NT2/D1 (cell line): ENCODE measurements around the gene REEP6.
"Not testable (repeated sequence)": the region's sequence is repeated elsewhere in the genome, so short reads cannot be mapped to it uniquely, and the experiment has no call there.

Experiments
- SUZ12 ChIP-seq: IDR thresholded peaks from 2 replicates; pipeline ENCODE4 v1.6.1; 2011; ENCODE audit not compliant: insufficient read length, insufficient read depth; ENCODE audit errors: extremely low read depth
- YY1 ChIP-seq: IDR thresholded peaks from 2 replicates; pipeline ENCODE4 v1.6.1; 2011; ENCODE audit not compliant: insufficient read length, insufficient read depth
- ZNF274 ChIP-seq: IDR thresholded peaks from 2 replicates; pipeline ENCODE4 v1.6.1; 2011; ENCODE audit warnings: mild to moderate bottlenecking, low read depth, low read length

- not testable (repeated sequence) for TF ChIP-seq YY1, SUZ12, ZNF274
Observed at GRCh38 chr19:1530856-1531255, 39.9 kb downstream of the REEP6 start.
